WTC11 (cell line): Measurements from ENCODE around the gene ZFPL1. TPM values are rescaled to one million over a fixed set of nuclear protein-coding genes. Genes with fewer than 3 reads are reported as not detected.

ENCODE experiments used
- ATAC-seq: fragments of 200-7000 bp; cut with Tn5 transposase; 2 replicates; pipeline ENCODE4 v1.10.0; 2021; ENCODE audit warnings: mild to moderate bottlenecking, moderate library complexity
- CTCF ChIA-PET: fragments of 300-600 bp; sonication (Branson Sonifier 250); formaldehyde crosslinking; loops from one replicate; lab custom pipeline; 2021; ENCODE audit warnings: antibody characterized with exemption; lab: Charles Lee
- POLR2A ChIA-PET: fragments of 350-600 bp; sonication (Branson Sonifier 250); formaldehyde crosslinking; loops from one replicate; lab custom pipeline; 2021; ENCODE audit warnings: antibody characterized with exemption; lab: Charles Lee
- DNase-seq: peaks from one replicate; pipeline ENCODE4 v3.0.0; 2021; ENCODE audit warnings: low spot score
- H3K27ac Mint-ChIP-seq: 2 replicates; pipeline ENCODE4 v1.8.0; 2021; ENCODE audit warnings: mixed read lengths
- H3K27me3 Mint-ChIP-seq: 2 replicates; pipeline ENCODE4 v1.8.0; 2021; ENCODE audit warnings: low read depth, mild to moderate bottlenecking, moderate library complexity, mixed read lengths
- H3K36me3 Mint-ChIP-seq: 2 replicates; pipeline ENCODE4 v1.8.0; 2021; ENCODE audit warnings: mixed read lengths
- H3K4me1 Mint-ChIP-seq: 2 replicates; pipeline ENCODE4 v1.8.0; 2022; ENCODE audit warnings: mixed read lengths
- H3K4me3 Mint-ChIP-seq: 2 replicates; pipeline ENCODE4 v1.8.0; 2021; ENCODE audit warnings: mild to moderate bottlenecking, moderate library complexity, mixed read lengths
- H3K9me3 Mint-ChIP-seq: 2 replicates; pipeline ENCODE4 v1.8.0; 2021; ENCODE audit warnings: mixed read lengths
- CBFB ChIP-seq: sonication (generic); formaldehyde crosslinking; IDR thresholded peaks from 2 replicates; pipeline ENCODE4 v1.8.1; 2022; ENCODE audit warnings: mild to moderate bottlenecking, low read depth, missing genetic modification reagents
- CDX4 ChIP-seq: fragments of 250-450 bp; sonication (Bioruptor Pico); IDR thresholded peaks from 2 replicates; pipeline ENCODE4 v1.9.0; 2021; ENCODE audit warnings: moderate library complexity, mild to moderate bottlenecking, inconsistent platforms, borderline replicate concordance
- CREB1 ChIP-seq: sonication (generic); formaldehyde crosslinking; IDR thresholded peaks from 2 replicates; pipeline ENCODE4 v1.8.0; 2023; ENCODE audit warnings: mild to moderate bottlenecking, missing genetic modification reagents
- E2F5 ChIP-seq: sonication (generic); formaldehyde crosslinking; IDR thresholded peaks from 2 replicates; pipeline ENCODE4 v1.8.1; 2022; ENCODE audit warnings: mild to moderate bottlenecking, moderate library complexity, missing genetic modification reagents
- ELF4 ChIP-seq: sonication (generic); formaldehyde crosslinking; IDR thresholded peaks from 2 replicates; pipeline ENCODE4 v1.8.1; 2022; ENCODE audit warnings: low read depth, mild to moderate bottlenecking, moderate library complexity, missing genetic modification reagents
- FOXK1 ChIP-seq: sonication (generic); formaldehyde crosslinking; IDR thresholded peaks from 2 replicates; pipeline ENCODE4 v1.8.0; 2022; ENCODE audit warnings: mild to moderate bottlenecking, moderate library complexity, missing genetic modification reagents
- FOXP1 ChIP-seq: sonication (generic); formaldehyde crosslinking; IDR thresholded peaks from 2 replicates; pipeline ENCODE4 v1.8.0; 2022; ENCODE audit warnings: missing genetic modification reagents, mild to moderate bottlenecking, moderate library complexity, borderline replicate concordance
- FOXP4 ChIP-seq: sonication (generic); formaldehyde crosslinking; IDR thresholded peaks from 2 replicates; pipeline ENCODE4 v1.8.0; 2022; ENCODE audit warnings: mild to moderate bottlenecking, missing genetic modification reagents
- GRHL2 ChIP-seq: fragments of 250-450 bp; sonication (Bioruptor Pico); IDR thresholded peaks from 2 replicates; pipeline ENCODE4 v1.8.0; 2022; ENCODE audit warnings: mild to moderate bottlenecking, moderate library complexity; ENCODE audit not compliant: insufficient replicate concordance, severe bottlenecking
- GTF2I ChIP-seq: fragments of 250-450 bp; sonication (Bioruptor Pico); conservative IDR thresholded peaks from 2 replicates; pipeline ENCODE4 v1.4.0; 2021; ENCODE audit warnings: mild to moderate bottlenecking
- HMGXB4 ChIP-seq: sonication (generic); formaldehyde crosslinking; IDR thresholded peaks from 2 replicates; pipeline ENCODE4 v1.8.1; 2023; ENCODE audit warnings: mild to moderate bottlenecking, moderate library complexity, missing genetic modification reagents
- OVOL2 ChIP-seq: fragments of 250-450 bp; sonication (Bioruptor Pico); IDR thresholded peaks from 2 replicates; pipeline ENCODE4 v1.9.0; 2021; ENCODE audit warnings: mild to moderate bottlenecking, borderline replicate concordance
- PRRX2 ChIP-seq: fragments of 250-450 bp; sonication (Bioruptor Pico); IDR thresholded peaks from 2 replicates; pipeline ENCODE4 v1.8.0; 2021; ENCODE audit warnings: mild to moderate bottlenecking
- SMAD3 ChIP-seq: sonication (generic); formaldehyde crosslinking; IDR thresholded peaks from 2 replicates; pipeline ENCODE4 v1.8.0; 2022; ENCODE audit warnings: missing genetic modification reagents, mild to moderate bottlenecking, borderline replicate concordance
- TEAD4 ChIP-seq: sonication (generic); formaldehyde crosslinking; IDR thresholded peaks from 2 replicates; pipeline ENCODE4 v1.8.0; 2022; ENCODE audit warnings: mild to moderate bottlenecking, missing genetic modification reagents
- TP53 ChIP-seq: sonication (generic); formaldehyde crosslinking; IDR thresholded peaks from 2 replicates; pipeline ENCODE4 v1.8.1; 2023; ENCODE audit warnings: mild to moderate bottlenecking, missing genetic modification reagents
- USF1 ChIP-seq: sonication (generic); formaldehyde crosslinking; IDR thresholded peaks from 2 replicates; pipeline ENCODE4 v1.8.0; 2022; ENCODE audit warnings: mild to moderate bottlenecking, missing genetic modification reagents
- ZNF138 ChIP-seq: sonication (generic); formaldehyde crosslinking; conservative IDR thresholded peaks from 2 replicates; pipeline ENCODE4 v1.8.1; 2022; ENCODE audit warnings: mild to moderate bottlenecking, moderate library complexity, missing genetic modification reagents
- ZNF263 ChIP-seq: sonication (generic); formaldehyde crosslinking; IDR thresholded peaks from 2 replicates; pipeline ENCODE4 v1.8.1; 2022; ENCODE audit warnings: low read depth, mild to moderate bottlenecking, moderate library complexity, missing genetic modification reagents
- ZNF281 ChIP-seq: sonication (generic); formaldehyde crosslinking; IDR thresholded peaks from 2 replicates; pipeline ENCODE4 v1.8.0; 2023; ENCODE audit warnings: mild to moderate bottlenecking, missing genetic modification reagents
- total RNA-seq: library from RNA; stranded (reverse); gene quantifications from 3 replicates; pipeline ENCODE4 v1.2.3, GENCODE V29; 2021
- TF ChIP-seq, protein P1 (sequence below): sonication (generic); formaldehyde crosslinking; IDR thresholded peaks from 2 replicates; pipeline ENCODE4 v1.8.1; 2022; ENCODE audit warnings: low read depth, mild to moderate bottlenecking, moderate library complexity, missing genetic modification reagents, borderline replicate concordance
- TF ChIP-seq, protein P2 (sequence below): sonication (generic); formaldehyde crosslinking; IDR thresholded peaks from 2 replicates; pipeline ENCODE4 v1.8.1; 2023; ENCODE audit warnings: mild to moderate bottlenecking, missing genetic modification reagents, moderate library complexity
- TF ChIP-seq, protein P3 (sequence below): sonication (generic); formaldehyde crosslinking; IDR thresholded peaks from 2 replicates; pipeline ENCODE4 v1.8.1; 2022; ENCODE audit warnings: missing genetic modification reagents, borderline replicate concordance

The ZFPL1 gene
- total RNA-seq, 1 experiment from 2014 or later, result 33.8 TPM

DNA sequence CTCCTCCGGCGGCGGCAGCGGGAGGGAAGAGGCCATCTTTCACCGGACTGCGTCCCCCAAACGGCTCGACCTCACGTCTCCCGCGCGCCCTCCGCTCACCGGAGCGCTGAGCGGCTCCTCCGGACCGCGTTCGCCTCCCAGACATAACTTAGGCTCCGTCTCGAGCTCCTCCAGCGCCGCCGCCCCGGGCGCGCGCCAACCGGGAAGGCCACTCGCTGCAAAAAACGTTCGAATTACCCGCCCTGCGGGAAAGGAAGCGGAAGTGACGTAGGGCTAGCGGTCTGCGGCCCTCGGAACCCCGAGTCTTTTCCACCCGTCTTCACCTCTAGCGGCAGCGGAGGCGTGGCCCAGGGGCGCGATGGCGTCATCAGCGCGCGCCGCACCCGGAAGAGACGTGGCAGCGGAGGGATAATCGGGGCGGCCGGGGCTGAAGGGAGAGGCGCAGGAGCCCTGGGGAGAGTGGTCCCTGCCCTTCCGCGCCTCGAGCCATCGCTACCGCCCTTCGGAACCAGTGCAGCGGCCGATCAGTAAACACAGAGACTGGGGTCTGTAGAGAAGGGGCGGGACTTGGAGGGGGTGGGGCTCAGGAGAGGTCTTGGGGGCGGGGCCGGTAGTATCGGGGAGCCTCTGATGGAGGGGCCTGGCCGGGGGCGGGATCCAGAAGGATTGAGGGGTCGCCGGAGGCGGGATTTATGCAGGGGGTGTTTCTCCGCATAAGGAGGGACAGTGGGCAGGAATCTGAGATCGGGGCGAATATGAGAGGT, at the start of gene ZFPL1, which contains the start of gene CDCA5 (continued):
- TF ChIP-seq E2F5 (CRISPR knock-in tag) (peak; percentile 92), PRRX2 (CRISPR knock-in tag) (no peak), FOXP1 (CRISPR knock-in tag) (peak; percentile 93), TEAD4 (CRISPR knock-in tag) (peak; percentile 62; the same call in 1 of the 2 replicates), ELF4 (CRISPR knock-in tag) (no peak), CDX4 (no peak), USF1 (peak; percentile 57), OVOL2 (no peak), GRHL2 (CRISPR knock-in tag) (no peak), FOXK1 (CRISPR knock-in tag) (peak; percentile 95), CREB1 (CRISPR knock-in tag) (peak; percentile 93; the same call in 1 of the 2 replicates), HMGXB4 (peak; percentile 56; the same call in 1 of the 2 replicates)
- TF ChIP-seq, protein P1, sequence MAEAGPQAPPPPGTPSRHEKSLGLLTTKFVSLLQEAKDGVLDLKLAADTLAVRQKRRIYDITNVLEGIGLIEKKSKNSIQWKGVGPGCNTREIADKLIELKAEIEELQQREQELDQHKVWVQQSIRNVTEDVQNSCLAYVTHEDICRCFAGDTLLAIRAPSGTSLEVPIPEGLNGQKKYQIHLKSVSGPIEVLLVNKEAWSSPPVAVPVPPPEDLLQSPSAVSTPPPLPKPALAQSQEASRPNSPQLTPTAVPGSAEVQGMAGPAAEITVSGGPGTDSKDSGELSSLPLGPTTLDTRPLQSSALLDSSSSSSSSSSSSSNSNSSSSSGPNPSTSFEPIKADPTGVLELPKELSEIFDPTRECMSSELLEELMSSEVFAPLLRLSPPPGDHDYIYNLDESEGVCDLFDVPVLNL (CRISPR knock-in tag), result peak; percentile 100
- TF ChIP-seq, protein P2, sequence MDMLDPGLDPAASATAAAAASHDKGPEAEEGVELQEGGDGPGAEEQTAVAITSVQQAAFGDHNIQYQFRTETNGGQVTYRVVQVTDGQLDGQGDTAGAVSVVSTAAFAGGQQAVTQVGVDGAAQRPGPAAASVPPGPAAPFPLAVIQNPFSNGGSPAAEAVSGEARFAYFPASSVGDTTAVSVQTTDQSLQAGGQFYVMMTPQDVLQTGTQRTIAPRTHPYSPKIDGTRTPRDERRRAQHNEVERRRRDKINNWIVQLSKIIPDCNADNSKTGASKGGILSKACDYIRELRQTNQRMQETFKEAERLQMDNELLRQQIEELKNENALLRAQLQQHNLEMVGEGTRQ, result 0 out of 2 replicates have a peak, but pooled peaks have one; percentile 27

GRCh38 chr11:65034423-65034822, 49.6 kb upstream of the ZFPL1 start:
- Mint-ChIP-seq H3K27ac (no peak overlapping the region), H3K4me1 (no peaks in the 10 kb centered on the region), H3K36me3 (no peaks in the 10 kb centered on the region), H3K4me3 (no peak overlapping the region), H3K27me3 (no peaks in the 10 kb centered on the region), H3K9me3 (no peaks in the 10 kb centered on the region)
- ChIA-PET POLR2A (no interaction called here), CTCF (interaction anchor here (0.9 kb wide), 1 partner anchor 20 kb away, joined by 5 read pairs; the partner anchor contains the start of gene ARL2)
- DNase-seq (no peak), ATAC-seq (no peak)
- TF ChIP-seq FOXP4, result no peak
- no peak for TF ChIP-seq CBFB
- TF ChIP-seq, protein P3, sequence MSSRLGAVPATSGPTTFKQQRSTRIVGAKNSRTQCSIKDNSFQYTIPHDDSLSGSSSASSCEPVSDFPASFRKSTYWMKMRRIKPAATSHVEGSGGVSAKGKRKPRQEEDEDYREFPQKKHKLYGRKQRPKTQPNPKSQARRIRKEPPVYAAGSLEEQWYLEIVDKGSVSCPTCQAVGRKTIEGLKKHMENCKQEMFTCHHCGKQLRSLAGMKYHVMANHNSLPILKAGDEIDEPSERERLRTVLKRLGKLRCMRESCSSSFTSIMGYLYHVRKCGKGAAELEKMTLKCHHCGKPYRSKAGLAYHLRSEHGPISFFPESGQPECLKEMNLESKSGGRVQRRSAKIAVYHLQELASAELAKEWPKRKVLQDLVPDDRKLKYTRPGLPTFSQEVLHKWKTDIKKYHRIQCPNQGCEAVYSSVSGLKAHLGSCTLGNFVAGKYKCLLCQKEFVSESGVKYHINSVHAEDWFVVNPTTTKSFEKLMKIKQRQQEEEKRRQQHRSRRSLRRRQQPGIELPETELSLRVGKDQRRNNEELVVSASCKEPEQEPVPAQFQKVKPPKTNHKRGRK (CRISPR knock-in tag), result no peak
- no peak for TF ChIP-seq ZNF281
- TF ChIP-seq FOXP1 (CRISPR knock-in tag), result no peak
- no peak for TF ChIP-seq ZNF263 (CRISPR knock-in tag)
- TF ChIP-seq SMAD3, result no peak
- no peak for TF ChIP-seq ZNF138
- TF ChIP-seq GTF2I (CRISPR knock-in tag), result no peak
- no peak for TF ChIP-seq TP53 (CRISPR knock-in tag)
